ENCODE results near the gene RASGRP4.
A peak's percentile ranks its signal among the peaks of the same experiment; 100 is the strongest.

RASGRP4 gene

GRCh38 chr19:38417544-38418506 lies 8.2 kb downstream of the RASGRP4 start (continued):
- no peak for TF ChIP-seq ZNF658 (tag by site-specific recombination; IDR thresholded peaks at IDR 0.05)
- no peak for TF ChIP-seq ZNF433 (tag by site-specific recombination; IDR thresholded peaks at IDR 0.05; ENCODE audit: low read depth)
- TF ChIP-seq RBAK (tag by site-specific recombination; IDR thresholded peaks at IDR 0.05) = no peak
- TF ChIP-seq HIC1 (tag by site-specific recombination; IDR thresholded peaks at IDR 0.05) = no peak
- TF ChIP-seq ZNF184 (tag by site-specific recombination; IDR thresholded peaks at IDR 0.05) = no peak
- TF ChIP-seq SP7 (tag by site-specific recombination; IDR thresholded peaks at IDR 0.05) = peak; percentile 62; the same call in 1 of the 2 replicates
- no peak for TF ChIP-seq ZNF248 (tag by site-specific recombination; IDR thresholded peaks at IDR 0.05)
- TF ChIP-seq ZNF404 (tag by site-specific recombination; IDR thresholded peaks at IDR 0.05) = no peak
- TF ChIP-seq ZNF394 (tag by site-specific recombination; IDR thresholded peaks at IDR 0.05; ENCODE audit: borderline replicate concordance) = no peak
- no peak for TF ChIP-seq ZNF585B (tag by site-specific recombination; IDR thresholded peaks at IDR 0.05)
- peak; percentile 18 for TF ChIP-seq ZBTB26 (tag by site-specific recombination; optimal IDR thresholded peaks at IDR 0.05)
- TF ChIP-seq ZNF324 (tag by site-specific recombination; IDR thresholded peaks at IDR 0.05) = no peak; the same call in 1 of the 2 replicates
- TF ChIP-seq ZNF274 (IDR thresholded peaks at IDR 0.05; ENCODE audit: low read length) = no peak
- no peak for TF ChIP-seq ZNF274 (tag by site-specific recombination; IDR thresholded peaks at IDR 0.05; ENCODE audit: borderline replicate concordance)
- no peak for TF ChIP-seq HOXD13 (CRISPR knock-in tag; IDR thresholded peaks at IDR 0.05; ENCODE audit: borderline replicate concordance)
- peak; percentile 46; the same call in 1 of the 2 replicates for TF ChIP-seq PRDM1 (tag by site-specific recombination; IDR thresholded peaks at IDR 0.05)
- TF ChIP-seq ZNF560 (tag by site-specific recombination; IDR thresholded peaks at IDR 0.05; ENCODE audit: borderline replicate concordance) = no peak
- TF ChIP-seq SP3 (tag by site-specific recombination; IDR thresholded peaks at IDR 0.05) = peak; percentile 94
- no peak for TF ChIP-seq ZSCAN16 (tag by site-specific recombination; IDR thresholded peaks at IDR 0.05)
- TF ChIP-seq ZSCAN23 (tag by site-specific recombination; IDR thresholded peaks at IDR 0.05) = no peak
- no peak for TF ChIP-seq ZNF391 (tag by site-specific recombination; IDR thresholded peaks at IDR 0.05; ENCODE audit: borderline replicate concordance, low read depth)
- no peak; the same call in 1 of the 2 replicates for TF ChIP-seq ZNF148 (tag by site-specific recombination; IDR thresholded peaks at IDR 0.05; ENCODE audit: borderline replicate concordance)
- no peak for TF ChIP-seq ZNF521 (tag by site-specific recombination; IDR thresholded peaks at IDR 0.05)
- TF ChIP-seq KLF8 (tag by site-specific recombination; IDR thresholded peaks at IDR 0.05) = peak; percentile 67; the same call in 1 of the 2 replicates
- no peak for TF ChIP-seq ZNF76 (tag by site-specific recombination; IDR thresholded peaks at IDR 0.05; ENCODE audit: borderline replicate concordance, low read depth)
- TF ChIP-seq ZNF600 (tag by site-specific recombination; IDR thresholded peaks at IDR 0.05) = peak; percentile 47
- TF ChIP-seq ZNF398 (tag by site-specific recombination; IDR thresholded peaks at IDR 0.05) = peak; percentile 95
- TF ChIP-seq ZNF26 (tag by site-specific recombination; IDR thresholded peaks at IDR 0.05) = no peak
- TF ChIP-seq ZNF350 (tag by site-specific recombination; IDR thresholded peaks at IDR 0.05) = no peak
